ENCODE measurements around the gene NR1I3. TPM values are rescaled to one million over a fixed set of nuclear protein-coding genes. Genes with fewer than 3 reads are reported as not detected.
A peak's percentile ranks its signal among the peaks of the same experiment; 100 is the strongest.
"Not testable (repeated sequence)": the region's sequence is repeated elsewhere in the genome, so short reads cannot be mapped to it uniquely, and the experiment has no call there.

Gene NR1I3
- total RNA-seq, 1 experiment from 2014 or later, result not detected

DNA sequence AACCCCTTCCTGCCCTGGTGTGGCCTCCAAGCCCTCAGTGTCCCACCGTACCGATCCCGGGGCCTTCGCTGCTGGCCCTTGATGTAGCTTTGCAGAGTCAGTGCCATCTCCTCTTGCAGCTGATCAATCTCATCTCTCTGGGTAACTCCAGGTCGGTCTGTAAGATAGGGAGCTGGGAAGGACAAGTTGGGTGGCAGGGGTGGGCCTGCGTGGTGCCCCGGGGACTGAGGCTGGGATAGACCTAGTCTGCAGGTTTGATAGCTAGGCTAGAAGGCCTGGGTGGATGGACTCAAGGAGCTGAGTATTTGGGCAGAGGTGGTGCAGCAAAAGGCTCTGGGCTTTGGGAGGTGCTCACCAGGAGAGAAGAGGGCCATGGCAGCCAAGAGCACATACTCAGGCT lies 7.2 kb downstream of the NR1I3 start:
- Histone ChIP-seq H3K27ac (no peak overlapping the region), H3K36me3 (peaks cover 25% of the 10 kb centered on the region), H3K9me3 (replicated peaks) (no peaks in the 10 kb centered on the region), H3K4me1 (replicated peaks) (peaks cover 13% of the 10 kb centered on the region), H3K4me3 (no peak overlapping the region), H3K27me3 (replicated peaks) (no peaks in the 10 kb centered on the region)
- no peak for DNase-seq (ENCODE audit: low read depth in 1 of 2, low spot score in 2 of 2)

DNA sequence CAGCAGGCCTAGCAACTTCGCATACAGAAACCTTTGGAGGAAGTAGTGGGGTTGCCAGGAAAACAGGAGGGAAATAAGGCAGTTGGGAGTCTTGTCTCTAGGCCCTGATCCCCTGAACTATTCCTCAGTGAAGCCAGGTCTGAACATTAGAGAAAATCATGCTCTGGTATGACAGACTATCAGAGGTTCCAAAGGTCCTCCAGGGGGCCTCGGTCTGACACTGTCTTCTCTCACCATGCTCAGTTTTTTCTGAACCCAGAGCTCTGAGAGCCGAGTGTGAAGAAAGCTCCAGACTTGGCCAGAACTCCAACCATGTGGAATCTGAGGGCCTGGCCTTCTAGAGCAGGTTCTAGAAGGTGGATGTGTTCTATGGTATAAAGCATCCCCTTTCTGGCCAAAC lies 8.1 kb downstream of the NR1I3 start:
- Histone ChIP-seq H3K9me3 (replicated peaks) (no peaks in the 10 kb centered on the region), H3K27ac (no peak overlapping the region), H3K27me3 (replicated peaks) (no peaks in the 10 kb centered on the region), H3K36me3 (peaks cover 25% of the 10 kb centered on the region), H3K4me1 (replicated peaks) (peaks cover 16% of the 10 kb centered on the region), H3K4me3 (no peak overlapping the region)
- DNase-seq (ENCODE audit: low read depth in 1 of 2, low spot score in 2 of 2), result no peak

DNA sequence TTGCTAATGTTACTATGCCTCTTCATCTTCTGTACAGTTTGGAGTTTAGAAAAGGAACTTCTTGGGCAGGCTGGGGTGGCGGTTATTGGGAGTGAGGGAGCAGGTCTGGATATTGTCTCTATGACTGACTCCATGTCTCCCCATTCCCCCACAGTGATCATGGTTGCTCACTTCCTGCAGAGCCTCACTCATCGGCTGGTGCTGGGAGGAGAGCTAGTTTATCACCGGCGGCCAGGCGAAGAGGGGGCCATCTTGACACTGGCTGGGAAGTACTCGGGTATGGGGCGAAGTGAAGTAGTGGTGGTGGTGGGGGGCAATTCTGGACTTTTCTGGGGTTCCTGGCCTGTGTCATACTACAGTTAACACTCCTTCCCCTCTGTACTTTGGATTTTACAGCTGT lies 10.0 kb downstream of the NR1I3 start:
- Histone ChIP-seq H3K27ac (no peak overlapping the region), H3K27me3 (replicated peaks) (no peaks in the 10 kb centered on the region), H3K9me3 (replicated peaks) (no peaks in the 10 kb centered on the region), H3K4me1 (replicated peaks) (peaks cover 16% of the 10 kb centered on the region), H3K4me3 (no peak overlapping the region), H3K36me3 (peaks cover 25% of the 10 kb centered on the region)
- DNase-seq (ENCODE audit: low read depth in 1 of 2, low spot score in 2 of 2), result no peak

- Histone ChIP-seq H3K27ac (no peak overlapping the region), H3K4me3 (no peak overlapping the region), H3K27me3 (replicated peaks) (no peaks in the 10 kb centered on the region), H3K9me3 (replicated peaks) (no peaks in the 10 kb centered on the region), H3K36me3 (peaks cover 25% of the 10 kb centered on the region), H3K4me1 (replicated peaks) (peaks cover 16% of the 10 kb centered on the region)
- DNase-seq (ENCODE audit: low read depth in 1 of 2, low spot score in 2 of 2), result peak; percentile 62 to 79
Measured at GRCh38 chr1:161227196-161227871, 10.7 kb downstream of the NR1I3 start.

GRCh38 chr1:161226759-161227158 lies 11.2 kb downstream of the NR1I3 start:
- H3K27me3 ChIP-seq (replicated peaks), result no peaks in the 10 kb centered on the region
- no peak overlapping the region for H3K27ac ChIP-seq

DNA sequence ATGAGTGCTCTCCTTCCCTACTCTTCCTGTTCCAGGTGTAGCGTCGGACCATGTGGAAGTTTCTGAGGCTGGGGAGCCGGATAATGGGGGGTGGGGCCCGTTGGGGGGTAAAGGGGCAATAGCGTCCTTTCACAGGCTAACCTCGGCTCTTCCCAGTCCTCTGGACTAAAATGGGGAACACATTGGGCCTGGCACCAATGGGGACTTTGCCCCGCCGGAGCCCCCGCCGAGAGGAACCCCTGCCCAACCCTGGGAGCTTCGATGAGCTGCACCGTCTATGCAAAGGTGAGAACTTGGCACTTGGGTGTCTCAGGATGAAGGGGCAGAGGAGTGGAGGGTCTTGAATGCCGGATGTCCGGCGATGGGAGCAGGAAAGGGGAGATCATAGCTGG lies 11.7 kb downstream of the NR1I3 start:
- no peak for DNase-seq (ENCODE audit: low read depth in 1 of 2, low spot score in 2 of 2)
- H3K27ac ChIP-seq, result peak overlapping the region; percentile 48; the same call in 1 of the 2 replicates
- no peaks in the 10 kb centered on the region for H3K27me3 ChIP-seq (replicated peaks)
- peak overlapping the region; percentile 55 for H3K4me3 ChIP-seq
- H3K9me3 ChIP-seq (replicated peaks), result no peaks in the 10 kb centered on the region
- H3K36me3 ChIP-seq, result peaks cover 25% of the 10 kb centered on the region
- peaks cover 16% of the 10 kb centered on the region for H3K4me1 ChIP-seq (replicated peaks)

More at GRCh38 chr1:161226759-161227158, 11.2 kb downstream of the NR1I3 start:
- Histone ChIP-seq H3K4me3 (peak overlapping the region; percentile 55), H3K36me3 (peaks cover 25% of the 10 kb centered on the region), H3K4me1 (replicated peaks) (peaks cover 16% of the 10 kb centered on the region), H3K9me3 (replicated peaks) (no peaks in the 10 kb centered on the region)
- no peak for DNase-seq (ENCODE audit: low read depth in 1 of 2, low spot score in 2 of 2)

DNA sequence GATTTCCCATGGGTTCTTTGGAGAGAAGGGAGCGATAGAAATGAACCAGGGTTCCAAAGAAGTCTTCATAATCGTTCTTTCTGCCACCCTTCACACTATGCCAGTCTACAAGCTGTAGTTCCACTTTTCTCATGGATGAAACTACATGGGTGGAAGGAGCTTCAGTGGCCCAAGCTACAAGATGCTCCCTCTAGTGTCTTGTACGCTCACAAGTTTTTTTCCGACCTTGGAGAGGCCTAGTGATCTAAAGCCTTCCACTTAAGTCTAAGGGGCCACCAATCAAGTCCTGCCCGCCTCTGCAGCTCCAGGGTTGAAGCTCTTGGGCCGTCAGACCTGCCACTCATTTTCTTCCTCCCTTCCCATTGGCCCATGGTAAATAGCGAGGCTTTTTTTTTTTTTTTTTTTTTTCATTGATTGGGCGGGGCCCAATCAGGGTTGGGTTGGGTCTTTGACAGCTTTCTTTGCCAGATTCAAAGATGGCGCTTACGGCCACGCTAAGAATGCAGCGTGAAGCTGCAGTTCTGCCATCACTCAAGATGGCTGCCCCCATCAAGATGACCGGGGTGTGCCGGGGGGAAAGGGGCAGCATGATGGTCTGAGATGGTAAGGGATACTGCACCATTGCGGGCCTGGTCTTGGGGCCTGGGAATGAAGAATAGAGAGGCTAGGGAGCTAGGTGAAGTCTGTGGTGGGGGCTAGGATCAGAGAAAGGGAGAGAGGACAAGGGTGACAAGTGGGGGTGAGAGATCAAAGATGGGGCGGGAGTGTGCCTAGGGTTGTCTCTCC lies 12.3 kb downstream of the NR1I3 start, which contains the start of gene TOMM40L:
Gene TOMM40L, plus strand, starts transcription at position 527 of the 786 bp plus-strand sequence. CDS start 430 bp downstream, outside the sequence.
- peaks cover 16% of the 10 kb centered on the region for H3K4me1 ChIP-seq (replicated peaks)
- H3K9me3 ChIP-seq (replicated peaks), result no peaks in the 10 kb centered on the region
- peak within 1 kb of the TSS; percentile 48; the same call in 1 of the 2 replicates for H3K27ac ChIP-seq
- peak within 1 kb of the TSS; percentile 55 for H3K4me3 ChIP-seq
- H3K36me3 ChIP-seq, result peaks cover 25% of the 10 kb centered on the region
- no peaks in the 10 kb centered on the region for H3K27me3 ChIP-seq (replicated peaks)
- peak; percentile 97 to 99 for DNase-seq (ENCODE audit: low read depth in 1 of 2, low spot score in 2 of 2)

- Histone ChIP-seq H3K36me3 (peaks cover 24% of the 10 kb centered on the region), H3K4me3 (no peak overlapping the region), H3K9me3 (replicated peaks) (no peaks in the 10 kb centered on the region), H3K4me1 (replicated peaks) (peaks cover 16% of the 10 kb centered on the region), H3K27me3 (replicated peaks) (no peaks in the 10 kb centered on the region), H3K27ac (no peak overlapping the region)
- no peak for DNase-seq (ENCODE audit: low read depth in 1 of 2, low spot score in 2 of 2)
Measured at GRCh38 chr1:161225178-161225533, 12.8 kb downstream of the NR1I3 start.

DNA sequence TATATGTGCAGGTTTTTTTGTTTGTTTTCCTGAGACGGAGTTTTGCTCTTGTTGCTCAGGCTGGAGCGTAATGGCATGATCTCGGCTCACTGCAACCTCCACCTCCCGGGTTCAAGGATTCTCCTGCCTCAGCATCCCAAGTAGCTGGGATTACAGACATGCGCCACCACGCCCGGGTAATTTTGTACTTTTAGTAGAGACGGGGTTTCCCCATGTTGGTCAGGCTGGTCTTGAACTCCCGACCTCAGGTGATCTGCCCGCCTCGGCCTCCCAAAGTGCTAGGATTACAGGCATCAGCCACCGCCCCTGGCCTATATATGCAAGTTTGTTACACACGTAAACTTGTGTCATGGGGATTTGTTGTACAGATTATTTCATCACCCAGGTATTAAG lies 13.3 kb downstream of the NR1I3 start:
- H3K27ac ChIP-seq; H3K9me3 ChIP-seq (replicated peaks); DNase-seq (ENCODE audit: low read depth in 1 of 2, low spot score in 2 of 2); H3K4me3 ChIP-seq; H3K27me3 ChIP-seq (replicated peaks): not testable (repeated sequence)
- H3K4me1 ChIP-seq (replicated peaks), result peaks cover 16% of the 10 kb centered on the region
- peaks cover 21% of the 10 kb centered on the region for H3K36me3 ChIP-seq

- H3K9me3 ChIP-seq (replicated peaks), result no peaks in the 10 kb centered on the region
- H3K36me3 ChIP-seq, result peaks cover 15% of the 10 kb centered on the region
- H3K4me3 ChIP-seq, result no peak overlapping the region
- H3K27me3 ChIP-seq (replicated peaks), result no peaks in the 10 kb centered on the region
- no peak for DNase-seq (ENCODE audit: low read depth in 1 of 2, low spot score in 2 of 2)
- H3K4me1 ChIP-seq (replicated peaks), result peaks cover 16% of the 10 kb centered on the region
- H3K27ac ChIP-seq, result no peak overlapping the region
Measured at GRCh38 chr1:161223805-161224694, 14.0 kb downstream of the NR1I3 start.

- no peak overlapping the region for H3K4me3 ChIP-seq
- no peaks in the 10 kb centered on the region for H3K27me3 ChIP-seq (replicated peaks)
- H3K4me1 ChIP-seq (replicated peaks), result peaks cover 13% of the 10 kb centered on the region
- no peaks in the 10 kb centered on the region; the same call in 1 of the 2 replicates for H3K36me3 ChIP-seq
- H3K9me3 ChIP-seq (replicated peaks), result no peaks in the 10 kb centered on the region
- H3K27ac ChIP-seq, result no peak overlapping the region
- DNase-seq (ENCODE audit: low read depth in 1 of 2, low spot score in 2 of 2), result no peak
Measured at GRCh38 chr1:161222175-161223019, 15.6 kb downstream of the NR1I3 start.

DNA sequence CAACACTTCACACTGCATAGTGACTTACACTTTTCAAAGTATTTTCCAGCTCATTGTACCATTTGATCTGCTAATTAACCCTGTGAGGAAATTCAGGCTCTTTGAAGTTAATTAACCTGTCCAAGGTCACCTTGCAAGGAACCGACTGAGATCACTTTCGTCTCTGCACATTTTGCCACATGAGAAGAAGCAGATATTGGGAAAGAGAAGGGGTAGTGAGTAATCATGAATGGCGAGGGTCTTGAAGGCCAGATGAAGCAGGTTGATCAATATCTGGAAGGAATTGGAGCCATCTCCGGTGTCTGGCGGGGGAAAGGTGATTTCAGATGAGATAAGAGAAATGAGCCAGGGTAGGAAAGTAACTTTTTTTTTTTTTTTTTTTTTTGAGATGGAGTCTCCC lies 18.0 kb downstream of the NR1I3 start:
- no peaks in the 10 kb centered on the region for H3K9me3 ChIP-seq (replicated peaks)

More for the DNA sequence above, 18.0 kb downstream of the NR1I3 start:
- H3K27me3 ChIP-seq (replicated peaks), result no peaks in the 10 kb centered on the region
- DNase-seq (ENCODE audit: low read depth in 1 of 2, low spot score in 2 of 2), result no peak
- no peak overlapping the region for H3K4me3 ChIP-seq
- H3K4me1 ChIP-seq (replicated peaks), result no peaks in the 10 kb centered on the region
- no peaks in the 10 kb centered on the region for H3K36me3 ChIP-seq
- no peak overlapping the region for H3K27ac ChIP-seq
